ENCODE measurements around the gene UBR3.
"Not testable (repeated sequence)": the region's sequence is repeated elsewhere in the genome, so short reads cannot be mapped to it uniquely, and the experiment has no call there.

The UBR3 gene

GRCh38 chr2:169824373-169825333, 2.6 kb upstream of the UBR3 start, which contains the start of gene METTL5:
Gene METTL5, minus strand, starts transcription at chr2:169824905. Its CDS starts 308 bp downstream, at chr2:169824597.
- DNase-seq (ENCODE audit: low spot score), result peak; percentile 77

DNA sequence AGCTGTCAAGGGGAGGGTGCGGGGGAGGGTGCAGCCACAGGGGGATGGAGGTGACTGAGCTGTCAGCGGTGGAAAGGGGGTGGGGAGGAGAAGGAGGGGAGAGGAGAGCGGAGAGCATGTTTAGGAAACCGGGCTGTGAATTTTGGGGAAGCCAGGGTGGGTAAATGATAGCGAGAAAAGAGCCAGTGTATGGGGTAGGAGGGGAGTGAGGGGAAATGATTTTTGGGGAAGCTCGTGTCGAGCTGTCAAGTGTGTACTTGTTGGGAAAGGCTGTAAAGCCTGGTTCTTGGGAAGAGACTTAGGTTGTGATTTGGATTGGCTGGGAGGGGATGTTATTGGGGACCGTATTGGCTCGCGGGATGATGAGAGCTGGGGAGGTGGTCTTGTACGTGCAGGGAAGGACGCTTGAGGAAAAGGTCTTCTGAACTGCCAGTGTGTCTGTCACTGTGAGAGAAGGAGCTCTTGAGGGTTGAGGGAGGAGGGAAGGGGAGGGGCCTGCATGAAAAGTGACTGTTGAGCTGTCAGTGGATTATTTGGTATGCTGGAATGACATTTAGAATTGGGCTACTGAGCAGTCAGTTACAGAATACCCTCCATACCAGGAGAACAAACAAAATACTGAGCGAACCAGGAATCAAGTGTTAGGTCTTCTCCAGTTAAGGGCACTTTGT, 1.0 kb downstream of the UBR3 start:
- peak; percentile 51 for DNase-seq (ENCODE audit: low spot score)

GRCh38 chr2:169834401-169834800, 7.1 kb downstream of the UBR3 start:
- no peak for DNase-seq (ENCODE audit: low spot score)

DNA sequence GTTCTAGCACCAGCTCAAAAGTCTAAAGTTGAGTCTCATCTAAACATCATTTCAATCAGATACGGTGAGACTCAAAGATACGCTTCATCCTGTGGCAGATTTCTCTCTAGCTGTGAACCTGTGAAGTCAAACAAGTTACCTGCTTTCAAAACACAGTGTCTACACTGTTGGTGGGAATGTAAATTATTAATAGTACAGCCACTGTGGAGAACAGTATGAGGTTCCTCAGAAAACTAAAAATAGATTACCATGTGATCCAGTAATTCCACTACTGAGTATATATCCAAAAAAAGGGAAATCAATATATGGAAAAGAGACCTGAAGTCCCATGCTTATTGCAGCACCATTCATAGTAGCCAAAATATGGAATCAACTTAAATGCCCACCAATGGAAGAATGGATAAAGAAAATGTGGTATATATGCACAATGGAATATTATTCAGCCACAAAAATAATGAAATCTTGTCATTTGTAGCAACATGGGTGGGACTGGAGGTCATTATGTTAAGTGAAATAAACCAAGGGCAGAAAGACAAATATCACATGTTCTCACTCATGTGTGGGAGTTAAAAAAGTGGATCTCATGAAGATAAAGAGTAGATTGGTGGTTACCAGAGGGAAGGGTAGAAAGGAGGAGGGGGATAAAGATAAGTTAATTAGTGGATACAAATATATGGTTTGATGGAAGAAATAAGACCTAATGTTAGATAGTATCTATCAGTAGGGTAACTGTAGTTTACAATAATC, 11.7 kb downstream of the UBR3 start:
- no peak for DNase-seq (ENCODE audit: low spot score)

DNA sequence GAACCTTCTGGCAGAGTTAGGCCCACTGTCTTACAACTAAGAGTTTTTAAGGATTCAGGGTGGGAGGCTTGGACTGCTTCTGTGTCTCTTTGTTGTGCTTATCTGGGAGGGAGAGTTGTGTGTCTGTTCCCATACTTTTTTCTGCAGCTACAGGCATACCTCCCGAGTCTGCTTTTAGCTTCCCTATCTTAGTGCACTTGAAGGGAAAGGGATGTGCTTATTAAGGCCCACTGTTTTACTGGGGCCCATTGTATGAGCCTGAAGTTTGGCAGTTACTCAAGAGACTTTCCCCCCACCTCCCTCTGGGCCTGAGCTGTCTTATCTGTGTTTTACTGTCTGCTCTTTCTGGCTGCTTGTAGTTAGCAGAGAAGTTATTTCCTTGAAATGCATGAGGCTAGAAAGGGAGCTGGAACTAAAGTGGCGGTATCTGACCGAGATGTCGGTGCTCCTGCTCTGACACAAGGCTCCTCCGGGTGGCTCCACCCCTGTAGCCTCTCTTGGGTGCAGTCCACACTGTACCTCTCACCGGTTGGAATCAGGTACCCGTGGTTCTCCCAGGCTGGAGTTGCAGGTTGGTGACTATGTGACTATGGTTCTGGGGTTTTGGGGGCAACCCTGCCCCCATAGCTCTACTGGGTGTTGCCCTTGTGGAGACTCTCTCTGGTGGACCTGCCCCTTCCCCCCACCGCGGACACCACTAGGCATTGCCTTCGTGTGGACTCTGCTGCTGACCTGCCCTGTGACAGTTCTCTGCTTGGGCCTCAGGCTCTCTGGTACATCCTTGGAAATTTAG, 12.9 kb downstream of the UBR3 start:
- no peak for DNase-seq (ENCODE audit: low spot score)

- no peak for DNase-seq (ENCODE audit: low spot score)
Observed at GRCh38 chr2:169840747-169841142, 13.5 kb downstream of the UBR3 start.

DNA sequence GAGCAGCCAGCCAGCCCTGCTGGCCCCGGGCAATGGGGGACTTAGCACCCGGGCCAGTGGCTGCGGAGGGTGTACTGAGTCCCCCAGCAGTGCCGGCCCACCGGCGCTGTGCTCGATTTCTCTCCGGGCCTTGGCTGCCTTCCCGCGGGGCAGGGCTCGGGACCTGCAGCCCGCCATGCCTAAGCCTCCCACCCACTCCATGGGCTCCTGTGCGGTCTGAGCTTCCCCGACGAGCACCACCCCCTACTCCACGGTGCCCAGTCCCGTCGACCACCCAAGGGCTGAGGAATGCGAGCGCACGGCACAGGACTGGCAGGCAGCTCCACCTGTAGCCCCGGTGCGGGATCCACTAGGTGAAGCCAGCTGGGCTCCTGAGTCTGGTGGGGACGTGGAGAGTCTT, 14.4 kb downstream of the UBR3 start:
- DNase-seq (ENCODE audit: low spot score), result not testable (repeated sequence)

DNA sequence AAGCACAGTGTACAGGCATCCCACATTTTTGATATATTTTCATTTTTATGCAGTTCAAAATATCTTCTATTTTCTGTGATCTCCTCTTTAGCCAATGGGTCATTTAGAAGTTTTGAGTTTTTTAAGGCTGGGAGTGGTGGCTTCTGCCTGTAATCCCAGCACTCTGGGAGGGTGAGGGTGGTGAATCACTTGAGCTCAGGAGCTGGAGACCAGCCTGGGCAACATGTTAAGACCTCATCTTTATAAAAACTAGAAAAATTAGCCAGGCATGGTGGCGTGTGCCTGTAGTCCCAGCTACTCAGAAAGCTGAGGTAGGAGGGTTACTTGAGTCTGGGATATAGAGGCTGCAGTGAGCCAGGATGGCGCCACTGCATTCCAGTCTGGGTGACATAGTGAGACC, 17.8 kb downstream of the UBR3 start:
- DNase-seq (ENCODE audit: low spot score), result no peak

DNA sequence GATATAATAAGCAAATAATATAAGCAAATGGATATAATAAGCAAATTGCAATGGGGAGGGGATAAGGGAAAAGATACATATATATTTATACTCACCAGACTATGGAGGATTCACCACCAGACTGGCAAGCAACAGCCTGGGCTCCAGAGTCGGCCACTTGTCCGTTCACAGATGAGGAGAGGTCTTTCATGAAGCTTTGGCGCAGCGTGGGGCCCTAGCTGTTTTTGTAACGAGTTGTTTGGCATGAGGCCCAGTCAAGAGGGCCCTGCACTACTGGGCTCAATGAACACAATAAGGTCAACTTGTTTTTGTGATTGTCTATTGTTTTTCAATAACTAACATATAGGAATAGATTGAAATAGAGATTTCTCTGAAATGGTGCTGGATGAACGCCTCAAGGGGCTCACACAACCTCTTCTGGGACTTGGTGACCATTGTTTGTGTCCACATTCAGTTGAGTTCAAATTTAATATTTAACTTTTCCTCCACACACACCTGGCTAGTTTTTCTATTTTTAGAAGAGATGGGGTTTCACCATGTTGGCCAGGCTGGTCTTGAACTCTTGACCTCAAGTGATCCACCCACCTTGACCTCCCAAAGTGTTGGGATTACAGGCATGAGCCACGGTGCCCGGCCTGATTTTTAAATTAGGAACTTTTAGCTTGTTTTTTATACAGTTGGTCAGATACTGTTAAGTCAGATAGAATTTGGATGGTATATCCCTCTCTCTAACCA, 21.9 kb downstream of the UBR3 start:
- not testable (repeated sequence) for DNase-seq (ENCODE audit: low spot score)

- no peak for DNase-seq (ENCODE audit: low spot score)
Observed at GRCh38 chr2:169849710-169850109, 22.5 kb downstream of the UBR3 start.

GRCh38 chr2:169853041-169853668, 25.9 kb downstream of the UBR3 start:
- no peak for DNase-seq (ENCODE audit: low spot score)

GRCh38 chr2:169855281-169856258, 28.3 kb downstream of the UBR3 start:
- DNase-seq (ENCODE audit: low spot score), result not testable (repeated sequence)

- no peak for DNase-seq (ENCODE audit: low spot score)
Observed at GRCh38 chr2:169859423-169859822, 32.2 kb downstream of the UBR3 start.

DNA sequence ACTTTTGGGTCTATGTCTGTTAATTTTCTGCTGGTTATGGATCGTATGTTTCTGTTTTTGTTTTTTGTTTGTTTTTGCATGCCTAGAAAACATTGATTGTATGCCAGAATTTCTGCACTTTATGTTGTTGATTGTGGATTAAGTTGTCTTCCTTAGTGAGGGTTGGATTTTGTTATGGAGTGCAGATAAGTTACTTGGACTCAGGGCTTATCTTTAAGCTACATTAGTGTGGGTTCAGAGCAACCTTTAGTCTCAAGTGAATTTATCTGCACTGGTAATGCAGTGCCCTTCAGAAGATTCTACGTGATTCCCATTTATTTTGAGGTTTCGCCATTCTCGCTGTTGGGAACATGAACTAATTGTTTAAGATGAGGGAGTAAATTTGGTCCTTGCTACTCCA, 32.9 kb downstream of the UBR3 start:
- no peak for DNase-seq (ENCODE audit: low spot score)

DNA sequence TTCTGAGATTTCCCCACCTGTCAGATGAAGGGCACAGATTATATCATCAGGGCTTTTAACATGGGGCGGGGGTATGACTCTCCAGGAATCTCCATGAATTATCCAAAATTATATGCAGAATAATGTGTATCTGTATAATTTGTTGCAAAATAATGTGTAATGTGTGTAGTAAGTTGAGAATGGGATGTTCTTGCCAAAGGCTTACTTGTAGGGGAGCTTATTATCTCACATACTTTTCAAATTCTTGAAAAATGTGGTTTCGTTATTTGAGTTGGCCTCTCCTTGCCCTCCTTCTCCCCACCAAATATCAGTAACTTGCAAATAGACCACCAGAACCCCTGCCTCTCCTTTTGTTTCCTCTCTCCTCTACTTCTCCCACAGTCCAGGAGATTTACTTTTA, 35.6 kb downstream of the UBR3 start:
- no peak for DNase-seq (ENCODE audit: low spot score)

DNA sequence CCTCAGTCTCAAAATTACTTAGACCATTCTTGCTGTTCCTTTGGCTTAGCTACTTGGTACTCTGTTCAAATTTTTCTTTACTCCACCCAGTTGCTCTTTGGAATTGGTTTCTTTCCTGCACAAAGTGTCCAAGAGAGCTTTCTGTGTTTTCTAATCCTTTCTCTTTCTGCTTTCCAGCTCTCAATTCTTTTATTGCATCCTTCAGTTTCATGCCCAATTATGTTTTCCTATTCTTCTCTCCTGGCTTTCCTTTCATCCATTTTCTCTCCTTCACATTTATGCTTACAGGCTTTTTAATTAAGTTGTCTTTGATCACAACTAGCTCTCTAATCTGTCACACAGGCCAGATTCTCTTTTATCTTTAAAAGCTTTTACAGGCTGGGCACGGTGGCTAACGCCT, 38.2 kb downstream of the UBR3 start:
- DNase-seq (ENCODE audit: low spot score), result no peak

DNA sequence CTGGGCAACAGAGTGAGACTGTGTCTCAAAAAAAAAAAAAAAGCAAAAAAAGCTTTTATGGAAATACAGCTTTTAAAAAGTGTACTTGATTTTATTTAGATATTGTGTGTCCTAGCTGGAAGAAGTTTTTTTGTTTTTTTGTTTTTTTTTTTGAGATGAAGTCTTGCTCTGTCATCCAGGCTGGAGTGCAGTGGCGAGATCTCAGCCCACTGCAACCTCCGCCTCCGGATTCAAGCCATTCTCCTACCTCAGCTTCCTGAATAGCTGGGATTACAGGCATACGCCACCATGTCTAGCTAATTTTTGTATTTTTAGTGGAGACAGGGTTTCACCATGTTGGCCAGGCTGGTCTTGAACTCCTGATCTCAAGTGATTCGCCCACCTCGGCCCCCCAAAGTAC, 39.0 kb downstream of the UBR3 start:
- not testable (repeated sequence) for DNase-seq (ENCODE audit: low spot score)

DNA sequence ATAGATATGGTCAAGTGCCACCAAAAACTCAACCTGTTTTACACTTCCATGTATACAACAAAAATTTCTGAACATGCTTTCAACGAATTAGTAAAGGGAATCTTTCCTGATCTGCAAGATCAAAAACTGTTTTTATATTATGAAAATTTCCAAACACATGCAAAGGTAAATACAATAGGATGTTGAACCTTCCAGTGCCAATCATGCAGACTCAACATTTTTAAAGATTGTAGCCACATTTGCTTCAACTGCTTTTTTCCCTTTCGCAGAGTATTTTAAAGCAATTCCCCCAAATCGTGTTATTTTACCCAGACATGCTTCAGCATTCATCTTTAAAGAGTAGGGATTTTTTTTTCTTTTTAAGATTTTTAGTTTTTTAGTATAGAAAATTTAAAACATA, 40.3 kb downstream of the UBR3 start:
- no peak for DNase-seq (ENCODE audit: low spot score)

DNA sequence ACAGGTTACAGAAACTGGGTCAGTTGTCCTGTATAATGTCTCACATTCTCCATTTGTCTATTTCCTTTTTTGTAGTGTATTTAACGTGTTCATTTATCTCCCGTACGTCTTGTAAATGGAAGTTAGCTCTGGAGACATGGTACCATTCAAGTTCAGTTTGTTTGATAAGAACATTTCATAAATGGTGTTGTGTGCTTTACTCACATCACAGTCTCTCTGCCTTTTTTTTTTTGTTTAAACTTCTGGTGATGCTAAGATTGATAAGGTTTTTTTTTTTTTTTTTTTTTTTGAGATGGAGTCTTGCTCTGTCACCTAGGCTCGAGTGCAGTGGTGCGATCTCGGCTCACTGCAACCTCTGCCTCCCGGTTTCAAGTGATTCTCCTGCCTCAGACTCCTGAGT, 41.7 kb downstream of the UBR3 start:
- no peak for DNase-seq (ENCODE audit: low spot score)

All from CD4-positive, alpha-beta T cell treated with Interleukin-2 at 100 ng/mL for 4 hours (primary cell).